ENCODE measurements around the gene RNF38.
"Not testable (repeated sequence)": the region's sequence is repeated elsewhere in the genome, so short reads cannot be mapped to it uniquely, and the experiment has no call there.

DNA sequence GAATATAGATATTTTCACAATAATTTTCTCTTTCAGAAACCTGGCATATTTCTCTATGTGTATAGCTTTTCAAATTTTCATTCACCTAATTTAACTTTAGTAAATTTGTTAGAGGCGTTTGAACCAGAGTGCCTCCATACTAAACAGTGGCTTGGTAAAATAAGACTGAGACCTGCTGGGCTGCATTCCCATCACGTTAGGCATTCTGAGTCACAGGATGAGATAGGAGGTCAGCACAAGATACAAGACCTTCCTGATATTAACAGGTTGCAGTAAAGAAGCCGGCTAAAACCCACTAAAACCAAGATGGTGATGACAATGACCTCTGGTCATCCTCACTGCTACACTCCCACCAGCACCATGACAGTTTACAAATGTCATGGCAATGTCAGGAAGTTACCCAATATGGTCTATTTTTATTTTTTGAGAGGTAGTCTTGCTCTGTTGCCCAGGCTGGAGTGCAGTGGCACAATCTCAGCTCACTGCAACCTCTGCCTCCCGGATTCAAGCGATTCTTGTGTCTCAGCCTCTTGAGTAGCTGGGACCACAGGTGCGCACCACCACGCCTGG, 13.6 kb downstream of the RNF38 start:
- TF ChIP-seq, protein P1, sequence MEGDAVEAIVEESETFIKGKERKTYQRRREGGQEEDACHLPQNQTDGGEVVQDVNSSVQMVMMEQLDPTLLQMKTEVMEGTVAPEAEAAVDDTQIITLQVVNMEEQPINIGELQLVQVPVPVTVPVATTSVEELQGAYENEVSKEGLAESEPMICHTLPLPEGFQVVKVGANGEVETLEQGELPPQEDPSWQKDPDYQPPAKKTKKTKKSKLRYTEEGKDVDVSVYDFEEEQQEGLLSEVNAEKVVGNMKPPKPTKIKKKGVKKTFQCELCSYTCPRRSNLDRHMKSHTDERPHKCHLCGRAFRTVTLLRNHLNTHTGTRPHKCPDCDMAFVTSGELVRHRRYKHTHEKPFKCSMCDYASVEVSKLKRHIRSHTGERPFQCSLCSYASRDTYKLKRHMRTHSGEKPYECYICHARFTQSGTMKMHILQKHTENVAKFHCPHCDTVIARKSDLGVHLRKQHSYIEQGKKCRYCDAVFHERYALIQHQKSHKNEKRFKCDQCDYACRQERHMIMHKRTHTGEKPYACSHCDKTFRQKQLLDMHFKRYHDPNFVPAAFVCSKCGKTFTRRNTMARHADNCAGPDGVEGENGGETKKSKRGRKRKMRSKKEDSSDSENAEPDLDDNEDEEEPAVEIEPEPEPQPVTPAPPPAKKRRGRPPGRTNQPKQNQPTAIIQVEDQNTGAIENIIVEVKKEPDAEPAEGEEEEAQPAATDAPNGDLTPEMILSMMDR (IDR thresholded peaks at IDR 0.05): not testable (repeated sequence)
- not testable (repeated sequence) for TF ChIP-seq POLR2A (IDR thresholded peaks at IDR 0.05)

Data from uterus (tissue), 2 donors.